ENCODE data around the gene OR7G2. TPM values are rescaled to one million over a fixed set of nuclear protein-coding genes. Genes with fewer than 3 reads are reported as not detected.

OR7G2 gene
- total RNA-seq, 1 experiment from 2014 or later: not detected

DNA sequence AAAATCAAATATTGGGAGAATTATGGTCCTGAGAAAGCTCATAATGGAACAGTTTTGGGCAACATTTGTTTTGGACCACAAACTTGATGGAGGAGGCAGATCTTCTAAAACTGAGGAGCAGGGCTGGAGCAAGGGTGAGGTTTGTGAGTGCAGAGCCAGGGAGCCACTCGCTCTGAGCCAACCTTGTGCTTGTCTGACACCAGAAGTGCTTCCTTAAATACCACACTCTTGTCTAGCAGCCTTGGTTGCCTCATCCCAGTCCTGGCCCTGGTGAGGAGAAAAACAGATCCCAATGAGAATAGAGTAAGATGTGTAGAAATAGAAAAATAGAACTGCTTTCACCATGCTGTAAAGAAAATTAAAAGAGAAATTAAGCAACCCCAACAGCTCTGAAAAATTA lies 39.6 kb upstream of the OR7G2 start:
- H3K56ac ChIP-seq (ENCODE audit: insufficient read length, low read depth, low read length): no peak overlapping the region

More for the DNA sequence above, 39.6 kb upstream of the OR7G2 start:
- H3K4me1 ChIP-seq (ENCODE audit: insufficient read depth, low read length): no peaks in the 10 kb centered on the region
- no peaks in the 10 kb centered on the region; the same call in 1 of the 2 replicates for H3K27me3 Mint-ChIP-seq (ENCODE audit: low read depth)
- no peak overlapping the region for H2AK5ac ChIP-seq (ENCODE audit: insufficient read length, low read length)
- H3K9me3 ChIP-seq (ENCODE audit: control insufficient read depth, low read depth, low read length): peaks cover 21% of the 10 kb centered on the region
- peaks cover 82 to 95% (median 91%) of the 10 kb centered on the region in 3 experiments for H3K36me3 Mint-ChIP-seq (ENCODE audit: insufficient read depth in 1 of 3, low read depth in 3 of 3)
- H3K23ac ChIP-seq (ENCODE audit: insufficient read length, low read depth, low read length): no peak overlapping the region
- no peak overlapping the region for H2BK15ac ChIP-seq (ENCODE audit: low read depth, low read length)
- H3K79me1 ChIP-seq (ENCODE audit: insufficient read depth, low read depth, low read length, poor library complexity, severe bottlenecking): peaks cover 7% of the 10 kb centered on the region
- H4K5ac ChIP-seq (ENCODE audit: insufficient read length, low read depth, low read length): no peak overlapping the region
- no peak overlapping the region for H3K27ac ChIP-seq (ENCODE audit: insufficient read length, low read depth, low read length)
- H3K4me3 Mint-ChIP-seq: no peak overlapping the region
- H3T11ph ChIP-seq (ENCODE audit: low read length): no peak overlapping the region
- H3K4ac ChIP-seq (ENCODE audit: low read depth, low read length): no peak overlapping the region
- TF ChIP-seq, protein P1, sequence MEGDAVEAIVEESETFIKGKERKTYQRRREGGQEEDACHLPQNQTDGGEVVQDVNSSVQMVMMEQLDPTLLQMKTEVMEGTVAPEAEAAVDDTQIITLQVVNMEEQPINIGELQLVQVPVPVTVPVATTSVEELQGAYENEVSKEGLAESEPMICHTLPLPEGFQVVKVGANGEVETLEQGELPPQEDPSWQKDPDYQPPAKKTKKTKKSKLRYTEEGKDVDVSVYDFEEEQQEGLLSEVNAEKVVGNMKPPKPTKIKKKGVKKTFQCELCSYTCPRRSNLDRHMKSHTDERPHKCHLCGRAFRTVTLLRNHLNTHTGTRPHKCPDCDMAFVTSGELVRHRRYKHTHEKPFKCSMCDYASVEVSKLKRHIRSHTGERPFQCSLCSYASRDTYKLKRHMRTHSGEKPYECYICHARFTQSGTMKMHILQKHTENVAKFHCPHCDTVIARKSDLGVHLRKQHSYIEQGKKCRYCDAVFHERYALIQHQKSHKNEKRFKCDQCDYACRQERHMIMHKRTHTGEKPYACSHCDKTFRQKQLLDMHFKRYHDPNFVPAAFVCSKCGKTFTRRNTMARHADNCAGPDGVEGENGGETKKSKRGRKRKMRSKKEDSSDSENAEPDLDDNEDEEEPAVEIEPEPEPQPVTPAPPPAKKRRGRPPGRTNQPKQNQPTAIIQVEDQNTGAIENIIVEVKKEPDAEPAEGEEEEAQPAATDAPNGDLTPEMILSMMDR (conservative IDR thresholded peaks at IDR 0.05): no peak
- H2BK120ac ChIP-seq (ENCODE audit: low read depth, low read length, poor library complexity, severe bottlenecking): no peak overlapping the region
- H4K20me1 ChIP-seq (ENCODE audit: control insufficient read depth, insufficient read depth, insufficient read length): no peaks in the 10 kb centered on the region
- no peak overlapping the region for H2AFZ ChIP-seq (ENCODE audit: low read length)
- no peak overlapping the region for H2BK12ac ChIP-seq (ENCODE audit: insufficient read length, low read depth, low read length)
- no peak for DNase-seq
- H3K9ac ChIP-seq (ENCODE audit: extremely low read depth, insufficient read length, low read length): no peak overlapping the region
- no CpG with 5 or more reads among the region's 1 CpG for WGBS (ENCODE audit: extremely low coverage, insufficient read length, low lambda C conversion rate)
- no peaks in the 10 kb centered on the region for H3K27me3 ChIP-seq (ENCODE audit: insufficient read depth, low read length)
- peaks cover 76% of the 10 kb centered on the region for H3K79me2 ChIP-seq (ENCODE audit: insufficient read depth, low read length)
- peaks cover 74 to 93% of the 10 kb centered on the region in 2 experiments for H3K9me3 Mint-ChIP-seq
- H2BK5ac ChIP-seq (ENCODE audit: insufficient read length, low read length): no peak overlapping the region
- H3K14ac ChIP-seq (ENCODE audit: insufficient read depth, low read length): no peak overlapping the region
- H3K18ac ChIP-seq (ENCODE audit: insufficient read length, low read depth, low read length): no peak overlapping the region
- H3K4me1 Mint-ChIP-seq: peaks cover 13 to 14% of the 10 kb centered on the region in 2 experiments
- H3K27ac Mint-ChIP-seq: peak overlapping the region in 1 of 3 experiments; percentile 36; a peak in 1 of 7 replicates
- H3K23me2 ChIP-seq (ENCODE audit: insufficient read length, low read depth, low read length, poor library complexity, severe bottlenecking): no peaks in the 10 kb centered on the region
- H3K4me2 ChIP-seq (ENCODE audit: insufficient read depth, insufficient read length, low read length): no peak overlapping the region
- no peak overlapping the region for H4K91ac ChIP-seq (ENCODE audit: insufficient read length, low read depth, low read length)
- H2BK20ac ChIP-seq (ENCODE audit: low read depth, low read length, poor library complexity, severe bottlenecking): no peak overlapping the region
- no peak overlapping the region for H4K8ac ChIP-seq (replicated peaks; ENCODE audit: insufficient read length, low read depth, low read length)
